BJ (cell line): ENCODE measurements around the gene DLGAP1. TPM values are rescaled to one million over a fixed set of nuclear protein-coding genes. Genes with fewer than 3 reads are reported as not detected.

Experiments
- CTCF ChIA-PET: fragments of 350-600 bp; formaldehyde crosslinking; extraction: SDS; loops from one replicate; lab custom pipeline; 2021; ENCODE audit warnings: antibody characterized with exemption, inconsistent platforms; lab: Yijun Ruan, JAX
- POLR2A ChIA-PET: fragments of 300-600 bp; sonication (Branson Sonifier 250); formaldehyde crosslinking; extraction: SDS; loops from one replicate; lab custom pipeline; 2021; ENCODE audit warnings: antibody characterized with exemption; lab: Charles Lee
- DNase-seq: peaks from one replicate; pipeline ENCODE4 v3.0.0-alpha.2; 2011; ENCODE audit warnings: low read depth
- H3K27me3 ChIP-seq: 2 replicates; pipeline ENCODE4 v1.6.0; 2011; ENCODE audit warnings: low read length; ENCODE audit not compliant: control insufficient read depth, insufficient read depth
- H3K36me3 ChIP-seq: 2 replicates; pipeline ENCODE4 v1.5.1; 2011; ENCODE audit warnings: low read length; ENCODE audit not compliant: control insufficient read depth, insufficient read depth
- H3K4me3 ChIP-seq: 2 replicates; pipeline ENCODE4 v1.5.1; 2011; ENCODE audit warnings: low read depth, mild to moderate bottlenecking, control low read depth, low read length
- CTCF ChIP-seq: IDR thresholded peaks from 2 replicates; pipeline ENCODE4 v1.5.1; 2011; ENCODE audit warnings: low read depth, mild to moderate bottlenecking, control low read depth, inconsistent platforms, low read length, moderate library complexity; ENCODE audit not compliant: insufficient read depth
- polyA plus RNA-seq: library from polyadenylated mRNA; depleted of rRNA; stranded (reverse); fragments of >200 nt; gene quantifications from 2 replicates; pipeline ENCODE4 v1.2.3, GENCODE V29; 2011

Gene DLGAP1
- polyA plus RNA-seq, 1 experiment, result 0.02 TPM

- DNase-seq, result no peak
- no peaks in the 10 kb centered on the region for H3K36me3 ChIP-seq
- no peaks in the 10 kb centered on the region for H3K27me3 ChIP-seq
- no peak overlapping the region for H3K4me3 ChIP-seq
- TF ChIP-seq CTCF, result no peak
- CTCF ChIA-PET, result no interaction called here
- POLR2A ChIA-PET, result no interaction called here
Measured at GRCh38 chr18:4119813-4120212, 335.3 kb downstream of the DLGAP1 start.

GRCh38 chr18:4119127-4119648 is 335.9 kb downstream of the DLGAP1 start:
- DNase-seq, result no peak
- Histone ChIP-seq H3K4me3 (no peak overlapping the region), H3K36me3 (no peaks in the 10 kb centered on the region), H3K27me3 (no peaks in the 10 kb centered on the region)
- TF ChIP-seq CTCF, result no peak
- CTCF ChIA-PET, result no interaction called here
- POLR2A ChIA-PET, result no interaction called here

GRCh38 chr18:4108016-4108415 is 347.1 kb downstream of the DLGAP1 start:
- Histone ChIP-seq H3K27me3 (no peaks in the 10 kb centered on the region), H3K36me3 (no peaks in the 10 kb centered on the region), H3K4me3 (no peak overlapping the region)
- CTCF ChIA-PET, result interaction anchor here (1.5 to 1.9 kb wide), 2 partner anchors 8 to 9 kb away, joined by 4 to 6 read pairs; no protein-coding TSS in a partner anchor
- TF ChIP-seq CTCF, result no peak
- no peak for DNase-seq
- POLR2A ChIA-PET, result no interaction called here

GRCh38 chr18:4107049-4107467 is 348.0 kb downstream of the DLGAP1 start:
- Histone ChIP-seq H3K27me3 (no peaks in the 10 kb centered on the region), H3K4me3 (no peak overlapping the region), H3K36me3 (no peaks in the 10 kb centered on the region)
- POLR2A ChIA-PET, result no interaction called here
- TF ChIP-seq CTCF, result no peak
- DNase-seq, result no peak
- CTCF ChIA-PET, result interaction anchor here (0.6 to 1.9 kb wide), 7 partner anchors 8 to 952 kb away, joined by 3 to 7 read pairs (median 4); no protein-coding TSS in a partner anchor

GRCh38 chr18:4106407-4107033 is 348.6 kb downstream of the DLGAP1 start:
- peak; percentile 79 for TF ChIP-seq CTCF
- H3K27me3 ChIP-seq, result no peaks in the 10 kb centered on the region
- H3K36me3 ChIP-seq, result no peaks in the 10 kb centered on the region
- POLR2A ChIA-PET, result no interaction called here
- H3K4me3 ChIP-seq, result no peak overlapping the region
- CTCF ChIA-PET, result interaction anchor here (0.6 to 1.9 kb wide), 8 partner anchors 9 to 952 kb away, joined by 3 to 7 read pairs (median 4); no protein-coding TSS in a partner anchor
- peak; percentile 1 for DNase-seq
